Embryonic facial prominence (tissue), 1 donor: ENCODE measurements around the gene UGGT1.

Experiments
- DNase-seq: peaks from one replicate; pipeline ENCODE4 v3.0.0-alpha.2; 2016; ENCODE audit errors: extremely low spot score

UGGT1 gene

GRCh38 chr2:128105072-128105471, 14.1 kb downstream of the UGGT1 start:
- no peak for DNase-seq

GRCh38 chr2:128108166-128108565, 17.2 kb downstream of the UGGT1 start:
- no peak for DNase-seq

- DNase-seq: no peak
These were observed 18.2 kb downstream of the UGGT1 start for GRCh38 chr2:128109243-128109642.

GRCh38 chr2:128115921-128116623, 25.1 kb downstream of the UGGT1 start:
- DNase-seq: no peak

- DNase-seq: no peak
These were observed 43.6 kb downstream of the UGGT1 start for GRCh38 chr2:128134573-128134972.

GRCh38 chr2:128137094-128137616, 46.2 kb downstream of the UGGT1 start:
- no peak for DNase-seq

- DNase-seq: no peak
These were observed 48.6 kb downstream of the UGGT1 start for GRCh38 chr2:128139624-128140023.

- DNase-seq: no peak
These were observed 54.7 kb downstream of the UGGT1 start for GRCh38 chr2:128145651-128146050.

- no peak for DNase-seq
These were observed 62.8 kb downstream of the UGGT1 start for GRCh38 chr2:128153786-128154185.

- no peak for DNase-seq
These were observed 63.2 kb downstream of the UGGT1 start for GRCh38 chr2:128154225-128154624.

GRCh38 chr2:128155970-128156369, 65.0 kb downstream of the UGGT1 start:
- no peak for DNase-seq

- DNase-seq: no peak
These were observed 65.8 kb downstream of the UGGT1 start for GRCh38 chr2:128156812-128157211.

- no peak for DNase-seq
These were observed 66.6 kb downstream of the UGGT1 start for GRCh38 chr2:128157644-128158043.

GRCh38 chr2:128158176-128158575, 67.2 kb downstream of the UGGT1 start:
- DNase-seq: no peak

- DNase-seq: no peak
These were observed 68.4 kb downstream of the UGGT1 start for GRCh38 chr2:128159437-128159836.

GRCh38 chr2:128160616-128161275, 69.7 kb downstream of the UGGT1 start:
- DNase-seq: no peak

GRCh38 chr2:128162266-128162665, 71.3 kb downstream of the UGGT1 start:
- no peak for DNase-seq

GRCh38 chr2:128164311-128164710, 73.3 kb downstream of the UGGT1 start:
- no peak for DNase-seq

- DNase-seq: no peak
These were observed 75.8 kb downstream of the UGGT1 start for GRCh38 chr2:128166746-128167353.

- DNase-seq: no peak
These were observed 78.1 kb downstream of the UGGT1 start for GRCh38 chr2:128169094-128169493.

- no peak for DNase-seq
These were observed 78.5 kb downstream of the UGGT1 start for GRCh38 chr2:128169497-128169896.

- no peak for DNase-seq
These were observed 79.1 kb downstream of the UGGT1 start for GRCh38 chr2:128169933-128170709.
